IMR-90 (cell line): Measurements from ENCODE around the gene GPR37. TPM values are rescaled to one million over a fixed set of nuclear protein-coding genes. Genes with fewer than 3 reads are reported as not detected.

Experiments used
- ATAC-seq: fragments of 200-7000 bp; cut with Tn5 transposase; 2 replicates; pipeline ENCODE4 v1.9.1; 2020; ENCODE audit warnings: low read depth, mild to moderate bottlenecking, moderate library complexity
- BruUV-seq: library from RNA; stranded (reverse); fragments of 400-500 nt; replicated peaks from 2 replicates; lab custom pipeline; 2021; lab: Mats Ljungman, UMichigan
- CTCF ChIA-PET: fragments of 300-600 bp; formaldehyde crosslinking; extraction: SDS; loops from one replicate; lab custom pipeline; 2021; ENCODE audit warnings: antibody characterized with exemption; lab: Yijun Ruan, JAX
- POLR2A ChIA-PET: fragments of 300-600 bp; sonication (Branson Sonifier 250); formaldehyde crosslinking; loops from one replicate; lab custom pipeline; 2022; ENCODE audit warnings: antibody characterized with exemption; ENCODE audit not compliant: unreplicated experiment; lab: Charles Lee
- DNase-seq: peaks from one replicate; pipeline ENCODE4 v3.0.0; 2013
- H2AFZ ChIP-seq: replicated peaks from 2 replicates; pipeline ENCODE3; 2013; ENCODE audit warnings: low read length, mild to moderate bottlenecking; ENCODE audit not compliant: poor library complexity
- H2AK5ac ChIP-seq: 2 replicates; pipeline ENCODE4 v1.6.1; 2013; ENCODE audit warnings: low read depth, low read length, inconsistent platforms
- H2AK9ac ChIP-seq: replicated peaks from 2 replicates; pipeline ENCODE3; 2013; ENCODE audit warnings: mild to moderate bottlenecking, low read depth, low read length, moderate library complexity; ENCODE audit not compliant: poor library complexity
- H2BK120ac ChIP-seq: 2 replicates; pipeline ENCODE4 v1.6.1; 2013; ENCODE audit warnings: low read depth, low read length, inconsistent platforms
- H2BK15ac ChIP-seq: 3 replicates; pipeline ENCODE4 v1.6.1; 2013; ENCODE audit warnings: low read depth, low read length, inconsistent platforms
- H2BK20ac ChIP-seq: 2 replicates; pipeline ENCODE4 v1.6.1; 2013; ENCODE audit warnings: low read depth, mild to moderate bottlenecking, inconsistent platforms, low read length, moderate library complexity
- H2BK5ac ChIP-seq: 2 replicates; pipeline ENCODE4 v1.6.1; 2013; ENCODE audit warnings: mild to moderate bottlenecking, low read depth, low read length, inconsistent platforms; ENCODE audit not compliant: poor library complexity, severe bottlenecking
- H3K14ac ChIP-seq: replicated peaks from 2 replicates; pipeline ENCODE4 v1.6.1; 2013; ENCODE audit warnings: low read depth, low read length, inconsistent platforms
- H3K18ac ChIP-seq: 2 replicates; pipeline ENCODE4 v1.6.1; 2013; ENCODE audit warnings: low read depth, low read length, control low read depth
- H3K23ac ChIP-seq: 2 replicates; pipeline ENCODE4 v1.6.1; 2013; ENCODE audit warnings: low read depth, low read length, inconsistent platforms
- H3K27ac ChIP-seq: 2 replicates; pipeline ENCODE4 v1.5.1; 2013; ENCODE audit warnings: mild to moderate bottlenecking, control low read depth, low read length; ENCODE audit not compliant: insufficient read depth
- H3K27me3 ChIP-seq: 2 replicates; pipeline ENCODE4 v1.6.1; 2013; ENCODE audit warnings: low read length; ENCODE audit not compliant: control insufficient read depth, insufficient read depth
- H3K36me3 ChIP-seq: 2 replicates; pipeline ENCODE4 v1.6.1; 2013; ENCODE audit warnings: low read length, mixed read lengths; ENCODE audit not compliant: control insufficient read depth, insufficient read depth
- H3K4ac ChIP-seq: 2 replicates; pipeline ENCODE4 v1.6.1; 2013; ENCODE audit warnings: low read depth, low read length, inconsistent platforms
- H3K4me1 ChIP-seq: 2 replicates; pipeline ENCODE4 v1.6.1; 2013; ENCODE audit warnings: low read length, mixed read lengths; ENCODE audit not compliant: control insufficient read depth, insufficient read depth
- H3K4me2 ChIP-seq: 2 replicates; pipeline ENCODE4 v1.6.1; 2013; ENCODE audit warnings: low read depth, mild to moderate bottlenecking, control low read depth, low read length, moderate library complexity
- H3K4me3 ChIP-seq: 2 replicates; pipeline ENCODE4 v1.5.1; 2013; ENCODE audit warnings: low read depth, mild to moderate bottlenecking, control low read depth, low read length, moderate library complexity; ENCODE audit not compliant: insufficient read depth
- H3K56ac ChIP-seq: 2 replicates; pipeline ENCODE4 v1.6.1; 2013; ENCODE audit warnings: low read length, inconsistent platforms; ENCODE audit not compliant: insufficient read depth; ENCODE audit errors: extremely low read depth
- H3K79me1 ChIP-seq, 2 experiments: 2 replicates each; pipeline ENCODE4 v1.6.1; 2013; ENCODE audit warnings: low read length in 2 of 2, inconsistent platforms in 1 of 2, low read depth in 1 of 2
- H3K9ac ChIP-seq: 2 replicates; pipeline ENCODE4 v1.6.1; 2013; ENCODE audit warnings: low read depth, low read length, control low read depth
- H3K9me1 ChIP-seq: 2 replicates; pipeline ENCODE4 v1.6.1; 2013; ENCODE audit warnings: low read length, inconsistent platforms; ENCODE audit not compliant: insufficient read depth
- H3K9me3 ChIP-seq: 2 replicates; pipeline ENCODE4 v1.6.1; 2013; ENCODE audit warnings: low read length; ENCODE audit not compliant: control insufficient read depth, insufficient read depth
- H4K20me1 ChIP-seq: 2 replicates; pipeline ENCODE4 v1.6.1; 2013; ENCODE audit warnings: low read length, inconsistent platforms; ENCODE audit not compliant: insufficient read depth
- H4K5ac ChIP-seq: 2 replicates; pipeline ENCODE4 v1.6.1; 2013; ENCODE audit warnings: mild to moderate bottlenecking, low read depth, low read length, control low read depth
- H4K8ac ChIP-seq, 2 experiments: 2 replicates each; pipeline ENCODE4 v1.6.1; 2013; ENCODE audit warnings: low read depth in 2 of 2, low read length in 2 of 2, control low read depth in 1 of 2, inconsistent platforms in 1 of 2
- H4K91ac ChIP-seq: 2 replicates; pipeline ENCODE4 v1.6.1; 2013; ENCODE audit warnings: low read depth, low read length, inconsistent platforms; ENCODE audit not compliant: insufficient read depth
- BHLHE40 ChIP-seq: fragments of 150-350 bp; IDR thresholded peaks from 2 replicates; pipeline ENCODE4 v1.6.1; 2016; ENCODE audit warnings: mild to moderate bottlenecking, low read depth, low read length
- CEBPB ChIP-seq: IDR thresholded peaks from 2 replicates; pipeline ENCODE4 v1.6.1; 2012; ENCODE audit warnings: low read depth, low read length, improper control_type of control experiment
- CHD1 ChIP-seq: IDR thresholded peaks from 2 replicates; pipeline ENCODE4 v1.6.1; 2012; ENCODE audit warnings: low read depth, low read length, improper control_type of control experiment
- FOS ChIP-seq: fragments of 150-350 bp; IDR thresholded peaks from 2 replicates; pipeline ENCODE4 v1.6.1; 2016; ENCODE audit warnings: low read depth, low read length
- MAFK ChIP-seq: IDR thresholded peaks from 2 replicates; pipeline ENCODE4 v1.6.1; 2012; ENCODE audit warnings: low read depth, low read length, improper control_type of control experiment
- MAZ ChIP-seq: IDR thresholded peaks from 2 replicates; pipeline ENCODE4 v1.6.1; 2012; ENCODE audit warnings: low read depth, mild to moderate bottlenecking, low read length, improper control_type of control experiment, moderate library complexity, borderline replicate concordance
- MXI1 ChIP-seq: IDR thresholded peaks from 2 replicates; pipeline ENCODE4 v1.6.1; 2012; ENCODE audit warnings: low read depth, mild to moderate bottlenecking, low read length, moderate library complexity, borderline replicate concordance
- NFE2L2 ChIP-seq: fragments of 150-350 bp; IDR thresholded peaks from 2 replicates; pipeline ENCODE4 v1.6.1; 2016; ENCODE audit warnings: low read depth, mild to moderate bottlenecking, low read length
- POLR2A ChIP-seq: IDR thresholded peaks from 2 replicates; pipeline ENCODE4 v1.6.1; 2012; ENCODE audit warnings: mild to moderate bottlenecking, low read depth, low read length
- RAD21 ChIP-seq: IDR thresholded peaks from 2 replicates; pipeline ENCODE4 v1.6.1; 2012; ENCODE audit warnings: low read length, improper control_type of control experiment
- RCOR1 ChIP-seq: IDR thresholded peaks from 2 replicates; pipeline ENCODE4 v1.6.1; 2012; ENCODE audit warnings: mild to moderate bottlenecking, low read length, improper control_type of control experiment; ENCODE audit not compliant: insufficient replicate concordance
- RFX5 ChIP-seq: IDR thresholded peaks from 2 replicates; pipeline ENCODE4 v1.8.0; 2012; ENCODE audit warnings: low read depth, mild to moderate bottlenecking, low read length, moderate library complexity
- SMC3 ChIP-seq: fragments of 150-350 bp; IDR thresholded peaks from 2 replicates; pipeline ENCODE4 v1.6.1; 2016; ENCODE audit warnings: low read depth, mild to moderate bottlenecking, antibody characterized with exemption, low read length, moderate library complexity
- WGBS, 2 experiments: methylation state at CpG; one replicate each; pipeline versions ENCODE4 v1.1.5 to v1.1.7; 2013; ENCODE audit warnings: missing lambda C conversion rate in 2 of 2; ENCODE audit not compliant: insufficient read length in 1 of 2; ENCODE audit errors: extremely low coverage in 2 of 2; 5-methylcytosine and 5-hydroxymethylcytosine counted together
- dilution Hi-C: fragments of 300-500 bp; cut with HindIII; formaldehyde crosslinking; loops from one replicate; pipeline ENCODE4 v1.14.3; 2018; ENCODE audit warnings: low sequenced_read_pairs; ENCODE audit not compliant: unreplicated experiment
- in situ Hi-C: fragments of 300-500 bp; cut with MboI; formaldehyde crosslinking; loops from 3 replicates; pipeline ENCODE4 v1.14.3; 2019; ENCODE audit warnings: low sequenced_read_pairs, inconsistent platforms, mixed read lengths
- intact Hi-C: fragments of 100-400 bp; cut with micrococcal nuclease; formaldehyde crosslinking; loops from 2 replicates; pipeline ENCODE4 v1.10.0; 2022
- polyA plus RNA-seq, 3 experiments: library from polyadenylated mRNA; depleted of rRNA; stranded (reverse); fragments of >200 nt; gene quantifications; 2 replicates each; pipeline ENCODE4 v1.2.3, GENCODE V29; 2012; ENCODE audit warnings: low replicate concordance in 1 of 3
- total RNA-seq: library from RNA; depleted of rRNA; stranded (reverse); fragments of >200 nt; gene quantifications from 2 replicates; pipeline ENCODE4 v1.2.3, GENCODE V29; 2012
- TF ChIP-seq, protein P1 (sequence below): fragments of 150-350 bp; IDR thresholded peaks from 2 replicates; pipeline ENCODE4 v1.6.1; 2016; ENCODE audit warnings: low read depth, mild to moderate bottlenecking, low read length, moderate library complexity, borderline replicate concordance
- TF ChIP-seq, protein P2 (sequence below): conservative IDR thresholded peaks from 2 replicates; pipeline ENCODE4 v1.5.1; 2012; ENCODE audit warnings: mild to moderate bottlenecking, low read depth, low read length, improper control_type of control experiment
- TF ChIP-seq, protein P3 (sequence below): fragments of 150-350 bp; IDR thresholded peaks from 2 replicates; pipeline ENCODE4 v1.6.1; 2017; ENCODE audit warnings: mild to moderate bottlenecking, antibody characterized with exemption, low read length, low read depth

Gene GPR37
- total and polyA plus RNA-seq, 2 of the 4 experiments (the other 2 are of a cell fraction), result 4.6 to 9.3 TPM

DNA sequence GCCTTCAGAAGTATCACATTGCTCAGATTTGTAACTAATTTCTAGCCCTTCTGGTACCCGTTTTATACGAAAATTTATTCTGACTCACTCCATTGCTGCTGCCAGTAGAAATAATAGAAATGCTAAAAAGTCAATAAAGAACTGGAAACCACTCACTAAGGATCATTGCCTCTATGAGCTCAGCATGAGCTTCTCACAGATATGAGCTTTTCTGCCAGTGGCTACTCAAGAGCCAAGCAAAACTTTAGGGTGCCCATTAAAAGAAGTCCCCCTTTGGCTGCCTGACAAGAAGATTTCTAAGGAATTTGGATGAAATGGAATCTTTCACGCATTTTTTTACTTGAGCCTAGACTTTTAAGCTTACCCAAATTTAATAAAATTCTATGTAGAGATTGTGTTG lies 52.5 kb downstream of the GPR37 start:
- peak overlapping the region; percentile 81; the same call in 1 of the 2 replicates for H2BK120ac ChIP-seq
- peaks cover 5% of the 10 kb centered on the region for H3K9me3 ChIP-seq
- no peak overlapping the region for H3K14ac ChIP-seq
- no peaks in the 10 kb centered on the region for H4K20me1 ChIP-seq
- peak overlapping the region; percentile 94; the same call in 1 of the 2 replicates for H2BK20ac ChIP-seq
- no peak overlapping the region for H4K5ac ChIP-seq
- H4K8ac ChIP-seq, result no peak overlapping the region; a peak in 1 of 4 replicates
- no peaks in the 10 kb centered on the region for H3K9me1 ChIP-seq
- no peak overlapping the region for H3K18ac ChIP-seq
- intact Hi-C loops (no loop called here), in situ Hi-C loops (no loop called here), dilution Hi-C loops (no loop called here)
- no peak overlapping the region for H2AK5ac ChIP-seq
- no peaks in the 10 kb centered on the region for H3K27me3 ChIP-seq
- no peak for ATAC-seq
- H2BK15ac ChIP-seq, result no peak overlapping the region; the same call in 2 of the 3 replicates
- H3K27ac ChIP-seq, result no peak overlapping the region
- H3K4me3 ChIP-seq, result no peak overlapping the region
- no peak overlapping the region for H3K56ac ChIP-seq
- H3K4ac ChIP-seq, result peak overlapping the region; percentile 79
- H3K79me1 ChIP-seq, result no peaks in the 10 kb centered on the region
- no TSS peak for BruUV-seq
- no peak overlapping the region for H3K9ac ChIP-seq
- no peak overlapping the region for H3K23ac ChIP-seq
- H4K91ac ChIP-seq, result no peak overlapping the region
- H3K36me3 ChIP-seq, result no peaks in the 10 kb centered on the region
- TF ChIP-seq CHD1 (no peak), MAFK (no peak), RFX5 (no peak), RCOR1 (no peak), SMC3 (no peak), MXI1 (no peak), FOS (no peak), RAD21 (no peak), POLR2A (no peak), MAZ (no peak), CEBPB (no peak), NFE2L2 (no peak), BHLHE40 (no peak)
- TF ChIP-seq, protein P1, sequence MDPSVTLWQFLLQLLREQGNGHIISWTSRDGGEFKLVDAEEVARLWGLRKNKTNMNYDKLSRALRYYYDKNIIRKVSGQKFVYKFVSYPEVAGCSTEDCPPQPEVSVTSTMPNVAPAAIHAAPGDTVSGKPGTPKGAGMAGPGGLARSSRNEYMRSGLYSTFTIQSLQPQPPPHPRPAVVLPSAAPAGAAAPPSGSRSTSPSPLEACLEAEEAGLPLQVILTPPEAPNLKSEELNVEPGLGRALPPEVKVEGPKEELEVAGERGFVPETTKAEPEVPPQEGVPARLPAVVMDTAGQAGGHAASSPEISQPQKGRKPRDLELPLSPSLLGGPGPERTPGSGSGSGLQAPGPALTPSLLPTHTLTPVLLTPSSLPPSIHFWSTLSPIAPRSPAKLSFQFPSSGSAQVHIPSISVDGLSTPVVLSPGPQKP, result no peak
- TF ChIP-seq, protein P2, sequence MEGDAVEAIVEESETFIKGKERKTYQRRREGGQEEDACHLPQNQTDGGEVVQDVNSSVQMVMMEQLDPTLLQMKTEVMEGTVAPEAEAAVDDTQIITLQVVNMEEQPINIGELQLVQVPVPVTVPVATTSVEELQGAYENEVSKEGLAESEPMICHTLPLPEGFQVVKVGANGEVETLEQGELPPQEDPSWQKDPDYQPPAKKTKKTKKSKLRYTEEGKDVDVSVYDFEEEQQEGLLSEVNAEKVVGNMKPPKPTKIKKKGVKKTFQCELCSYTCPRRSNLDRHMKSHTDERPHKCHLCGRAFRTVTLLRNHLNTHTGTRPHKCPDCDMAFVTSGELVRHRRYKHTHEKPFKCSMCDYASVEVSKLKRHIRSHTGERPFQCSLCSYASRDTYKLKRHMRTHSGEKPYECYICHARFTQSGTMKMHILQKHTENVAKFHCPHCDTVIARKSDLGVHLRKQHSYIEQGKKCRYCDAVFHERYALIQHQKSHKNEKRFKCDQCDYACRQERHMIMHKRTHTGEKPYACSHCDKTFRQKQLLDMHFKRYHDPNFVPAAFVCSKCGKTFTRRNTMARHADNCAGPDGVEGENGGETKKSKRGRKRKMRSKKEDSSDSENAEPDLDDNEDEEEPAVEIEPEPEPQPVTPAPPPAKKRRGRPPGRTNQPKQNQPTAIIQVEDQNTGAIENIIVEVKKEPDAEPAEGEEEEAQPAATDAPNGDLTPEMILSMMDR, result no peak
- TF ChIP-seq, protein P3, sequence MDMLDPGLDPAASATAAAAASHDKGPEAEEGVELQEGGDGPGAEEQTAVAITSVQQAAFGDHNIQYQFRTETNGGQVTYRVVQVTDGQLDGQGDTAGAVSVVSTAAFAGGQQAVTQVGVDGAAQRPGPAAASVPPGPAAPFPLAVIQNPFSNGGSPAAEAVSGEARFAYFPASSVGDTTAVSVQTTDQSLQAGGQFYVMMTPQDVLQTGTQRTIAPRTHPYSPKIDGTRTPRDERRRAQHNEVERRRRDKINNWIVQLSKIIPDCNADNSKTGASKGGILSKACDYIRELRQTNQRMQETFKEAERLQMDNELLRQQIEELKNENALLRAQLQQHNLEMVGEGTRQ, result no peak
- peaks cover 5% of the 10 kb centered on the region for H3K4me1 ChIP-seq
- CTCF ChIA-PET, result no interaction called here
- no peak for DNase-seq
- POLR2A ChIA-PET, result no interaction called here
- H3K4me2 ChIP-seq, result no peak overlapping the region
- no peak overlapping the region for H2AK9ac ChIP-seq
- no peak overlapping the region for H2AFZ ChIP-seq
- WGBS, 2 experiments, result no CpG with 5 or more reads among the region's 3 CpGs
- no peak overlapping the region for H2BK5ac ChIP-seq
